22Rv1 (cell line): ENCODE results near the gene TCF7L1.
"Not testable (repeated sequence)": the region's sequence is repeated elsewhere in the genome, so short reads cannot be mapped to it uniquely, and the experiment has no call there.

Experiments
- H3K27ac ChIP-seq: fragments of 450-650 bp; 2 replicates; pipeline ENCODE4 v1.5.1; 2017
- CTCF ChIP-seq: fragments of 450-650 bp; IDR thresholded peaks from 2 replicates; pipeline ENCODE4 v1.5.1; 2017; ENCODE audit warnings: mild to moderate bottlenecking
- ZFX ChIP-seq: fragments of 450-650 bp; IDR thresholded peaks from 2 replicates; pipeline ENCODE4 v1.6.1; 2017; ENCODE audit warnings: antibody characterized with exemption, borderline replicate concordance

TCF7L1 gene

GRCh38 chr2:85145116-85145820, 12.1 kb downstream of the TCF7L1 start:
- no peak overlapping the region for H3K27ac ChIP-seq
- TF ChIP-seq CTCF (no peak), ZFX (no peak)

GRCh38 chr2:85148190-85148589, 15.0 kb downstream of the TCF7L1 start:
- no peak overlapping the region for H3K27ac ChIP-seq
- TF ChIP-seq CTCF (no peak), ZFX (no peak)

- H3K27ac ChIP-seq = no peak overlapping the region
- TF ChIP-seq ZFX = no peak
- TF ChIP-seq CTCF = no peak
These were observed 17.8 kb downstream of the TCF7L1 start for GRCh38 chr2:85151026-85151425.

GRCh38 chr2:85152895-85153294, 19.7 kb downstream of the TCF7L1 start:
- no peak for TF ChIP-seq CTCF

GRCh38 chr2:85154048-85154753, 21.0 kb downstream of the TCF7L1 start:
- TF ChIP-seq ZFX (no peak), CTCF (no peak)
- H3K27ac ChIP-seq = no peak overlapping the region

More at GRCh38 chr2:85152895-85153294, 19.7 kb downstream of the TCF7L1 start:
- no peak overlapping the region for H3K27ac ChIP-seq

- H3K27ac ChIP-seq = not testable (repeated sequence)
These were observed 21.9 kb downstream of the TCF7L1 start for GRCh38 chr2:85155082-85155481.

- no peak overlapping the region for H3K27ac ChIP-seq
- TF ChIP-seq ZFX (no peak), CTCF (no peak)
These were observed 23.0 kb downstream of the TCF7L1 start for GRCh38 chr2:85156153-85156552.
